HEK293 (cell line): ENCODE data around the gene ZNF174.

Experiments used
- PRDM1 ChIP-seq: fragments of 450-650 bp; formaldehyde crosslinking; IDR thresholded peaks from 2 replicates; pipeline ENCODE4; 2016; ENCODE audit warnings: missing biosample characterization, missing genetic modification characterization
- ZNF223 ChIP-seq: fragments of 450-650 bp; formaldehyde crosslinking; IDR thresholded peaks from 2 replicates; pipeline ENCODE4 v1.5.1; 2016; ENCODE audit warnings: missing biosample characterization, missing genetic modification characterization
- ZNF274 ChIP-seq, 2 experiments: fragments of 200-500 bp in 1 of 2; fragments of 450-650 bp in 1 of 2; sonication (Bioruptor generic) in 1 of 2; formaldehyde crosslinking in 1 of 2; IDR thresholded peaks; 2 replicates each; pipeline versions ENCODE4 v1.5.1 to v1.6.1; 2014 to 2016; ENCODE audit warnings: borderline replicate concordance in 1 of 2, inconsistent platforms in 1 of 2, low read length in 1 of 2, missing biosample characterization in 1 of 2, missing genetic modification characterization in 1 of 2
- ZNF292 ChIP-seq: fragments of 450-650 bp; formaldehyde crosslinking; IDR thresholded peaks from 2 replicates; pipeline ENCODE4 v1.5.1; 2016; ENCODE audit warnings: low read depth, missing biosample characterization, missing genetic modification characterization, borderline replicate concordance
- TF ChIP-seq, protein P1 (sequence below): fragments of 450-650 bp; formaldehyde crosslinking; IDR thresholded peaks from 2 replicates; pipeline ENCODE4 v1.5.1; 2016; ENCODE audit warnings: missing biosample characterization, missing genetic modification characterization
- TF ChIP-seq, protein P2 (sequence below): fragments of 450-650 bp; formaldehyde crosslinking; IDR thresholded peaks from 2 replicates; pipeline ENCODE4 v1.5.1; 2016; ENCODE audit warnings: missing biosample characterization, missing genetic modification characterization, borderline replicate concordance

DNA sequence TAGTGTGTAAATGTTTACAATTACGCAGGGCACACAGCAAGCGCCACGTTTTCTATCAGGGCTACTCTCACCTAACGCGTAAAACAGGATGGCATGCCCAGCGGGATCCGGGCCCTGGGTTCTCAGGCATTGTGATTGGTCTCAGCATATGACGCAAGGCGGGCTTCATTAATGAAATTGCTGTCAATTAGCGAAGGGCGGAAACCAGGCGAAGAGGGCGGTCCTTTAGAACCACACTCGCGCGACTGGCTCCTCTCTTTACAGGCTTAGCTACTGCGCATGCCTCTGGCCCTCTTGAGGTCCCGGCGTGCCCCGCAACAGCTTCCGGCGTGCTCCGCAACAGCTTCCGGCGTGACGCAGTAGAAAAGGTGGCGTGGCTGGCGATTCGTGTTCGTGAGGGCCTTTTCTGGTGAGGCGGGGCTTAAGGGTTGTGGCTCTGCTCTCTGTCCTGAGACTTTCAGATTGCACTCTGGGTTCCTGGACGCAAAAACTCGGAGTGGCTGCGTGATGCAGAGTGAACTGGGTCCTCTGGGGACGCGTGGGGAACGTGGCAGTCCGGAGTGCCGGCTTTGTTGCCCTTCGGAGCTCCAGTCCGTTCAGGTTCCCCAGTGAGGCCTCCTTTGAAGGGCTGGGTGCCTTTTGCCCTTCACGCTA is 36.1 kb upstream of the ZNF174 start:
- TF ChIP-seq PRDM1 (tag by site-specific recombination): no peak
- TF ChIP-seq, protein P1, sequence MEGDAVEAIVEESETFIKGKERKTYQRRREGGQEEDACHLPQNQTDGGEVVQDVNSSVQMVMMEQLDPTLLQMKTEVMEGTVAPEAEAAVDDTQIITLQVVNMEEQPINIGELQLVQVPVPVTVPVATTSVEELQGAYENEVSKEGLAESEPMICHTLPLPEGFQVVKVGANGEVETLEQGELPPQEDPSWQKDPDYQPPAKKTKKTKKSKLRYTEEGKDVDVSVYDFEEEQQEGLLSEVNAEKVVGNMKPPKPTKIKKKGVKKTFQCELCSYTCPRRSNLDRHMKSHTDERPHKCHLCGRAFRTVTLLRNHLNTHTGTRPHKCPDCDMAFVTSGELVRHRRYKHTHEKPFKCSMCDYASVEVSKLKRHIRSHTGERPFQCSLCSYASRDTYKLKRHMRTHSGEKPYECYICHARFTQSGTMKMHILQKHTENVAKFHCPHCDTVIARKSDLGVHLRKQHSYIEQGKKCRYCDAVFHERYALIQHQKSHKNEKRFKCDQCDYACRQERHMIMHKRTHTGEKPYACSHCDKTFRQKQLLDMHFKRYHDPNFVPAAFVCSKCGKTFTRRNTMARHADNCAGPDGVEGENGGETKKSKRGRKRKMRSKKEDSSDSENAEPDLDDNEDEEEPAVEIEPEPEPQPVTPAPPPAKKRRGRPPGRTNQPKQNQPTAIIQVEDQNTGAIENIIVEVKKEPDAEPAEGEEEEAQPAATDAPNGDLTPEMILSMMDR (tag by site-specific recombination): no peak
- TF ChIP-seq, protein P2, sequence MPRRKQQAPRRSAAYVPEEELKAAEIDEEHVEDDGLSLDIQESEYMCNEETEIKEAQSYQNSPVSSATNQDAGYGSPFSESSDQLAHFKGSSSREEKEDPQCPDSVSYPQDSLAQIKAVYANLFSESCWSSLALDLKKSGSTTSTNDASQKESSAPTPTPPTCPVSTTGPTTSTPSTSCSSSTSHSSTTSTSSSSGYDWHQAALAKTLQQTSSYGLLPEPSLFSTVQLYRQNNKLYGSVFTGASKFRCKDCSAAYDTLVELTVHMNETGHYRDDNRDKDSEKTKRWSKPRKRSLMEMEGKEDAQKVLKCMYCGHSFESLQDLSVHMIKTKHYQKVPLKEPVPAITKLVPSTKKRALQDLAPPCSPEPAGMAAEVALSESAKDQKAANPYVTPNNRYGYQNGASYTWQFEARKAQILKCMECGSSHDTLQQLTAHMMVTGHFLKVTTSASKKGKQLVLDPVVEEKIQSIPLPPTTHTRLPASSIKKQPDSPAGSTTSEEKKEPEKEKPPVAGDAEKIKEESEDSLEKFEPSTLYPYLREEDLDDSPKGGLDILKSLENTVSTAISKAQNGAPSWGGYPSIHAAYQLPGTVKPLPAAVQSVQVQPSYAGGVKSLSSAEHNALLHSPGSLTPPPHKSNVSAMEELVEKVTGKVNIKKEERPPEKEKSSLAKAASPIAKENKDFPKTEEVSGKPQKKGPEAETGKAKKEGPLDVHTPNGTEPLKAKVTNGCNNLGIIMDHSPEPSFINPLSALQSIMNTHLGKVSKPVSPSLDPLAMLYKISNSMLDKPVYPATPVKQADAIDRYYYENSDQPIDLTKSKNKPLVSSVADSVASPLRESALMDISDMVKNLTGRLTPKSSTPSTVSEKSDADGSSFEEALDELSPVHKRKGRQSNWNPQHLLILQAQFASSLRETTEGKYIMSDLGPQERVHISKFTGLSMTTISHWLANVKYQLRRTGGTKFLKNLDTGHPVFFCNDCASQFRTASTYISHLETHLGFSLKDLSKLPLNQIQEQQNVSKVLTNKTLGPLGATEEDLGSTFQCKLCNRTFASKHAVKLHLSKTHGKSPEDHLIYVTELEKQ (tag by site-specific recombination): no peak
- no peak for TF ChIP-seq ZNF223
- no peak for TF ChIP-seq ZNF274 (IDR thresholded peaks at IDR 0.05; ENCODE audit: low read length)
- TF ChIP-seq ZNF274 (tag by site-specific recombination; IDR thresholded peaks at IDR 0.05; ENCODE audit: borderline replicate concordance): no peak
- no peak for TF ChIP-seq ZNF292
